ENCODE results near the gene ACTL6B. TPM values are rescaled to one million over a fixed set of nuclear protein-coding genes. Genes with fewer than 3 reads are reported as not detected.

ACTL6B gene
- polyA plus RNA-seq, 1 donor from 2014 or later, result 339 TPM

GRCh38 chr7:100691676-100692577, 35.7 kb upstream of the ACTL6B start:
- no peaks in the 10 kb centered on the region for H3K9me2 ChIP-seq (ENCODE audit: insufficient read depth, low read length)
- no peaks in the 10 kb centered on the region for H3K9me3 ChIP-seq (ENCODE audit: low read length)
- TF ChIP-seq CTCF (IDR thresholded peaks at IDR 0.05; ENCODE audit: poor library complexity, severe bottlenecking) (peak; percentile 85), EZH2 (IDR thresholded peaks at IDR 0.05; ENCODE audit: borderline replicate concordance, insufficient read depth, low read length, poor library complexity, severe bottlenecking) (no peak), RAD21 (conservative IDR thresholded peaks at IDR 0.05) (peak; percentile 72), MXI1 (conservative IDR thresholded peaks at IDR 0.05; ENCODE audit: poor library complexity, severe bottlenecking) (peak; percentile 46), EP300 (conservative IDR thresholded peaks at IDR 0.05; ENCODE audit: poor library complexity, severe bottlenecking) (no peak), SMC3 (conservative IDR thresholded peaks at IDR 0.05; ENCODE audit: poor library complexity) (peak; percentile 83)
- H3K4me3 ChIP-seq (ENCODE audit: low read length), result peak overlapping the region; percentile 95
- no peaks in the 10 kb centered on the region for H3F3A ChIP-seq (ENCODE audit: insufficient read depth, low read length, poor library complexity, severe bottlenecking)
- H4K20me1 ChIP-seq (ENCODE audit: insufficient read depth), result peaks cover 20% of the 10 kb centered on the region
- no peaks in the 10 kb centered on the region for H3K36me3 ChIP-seq (ENCODE audit: insufficient read depth, low read length)
- H3K79me2 ChIP-seq (replicated peaks; ENCODE audit: insufficient read depth, low read length), result peaks cover 50% of the 10 kb centered on the region
- peak overlapping the region; percentile 83 for H3K9ac ChIP-seq (ENCODE audit: low read length)
- H3K27me3 ChIP-seq (ENCODE audit: insufficient read depth, low read depth, low read length), result no peaks in the 10 kb centered on the region
- H3K27ac ChIP-seq (ENCODE audit: low read length), result no peak overlapping the region
- no peak overlapping the region for H2AFZ ChIP-seq (ENCODE audit: low read depth, low read length)
- H3K4me2 ChIP-seq (ENCODE audit: low read length), result peak overlapping the region; percentile 96

GRCh38 chr7:100689230-100690135, 33.2 kb upstream of the ACTL6B start:
- Histone ChIP-seq H3K9me3 (ENCODE audit: low read length) (no peaks in the 10 kb centered on the region), H3K9ac (ENCODE audit: low read length) (no peak overlapping the region), H3K27me3 (ENCODE audit: insufficient read depth, low read depth, low read length) (no peaks in the 10 kb centered on the region), H3F3A (ENCODE audit: insufficient read depth, low read length, poor library complexity, severe bottlenecking) (no peaks in the 10 kb centered on the region), H3K9me2 (ENCODE audit: insufficient read depth, low read length) (no peaks in the 10 kb centered on the region), H3K79me2 (replicated peaks; ENCODE audit: insufficient read depth, low read length) (peaks cover 50% of the 10 kb centered on the region), H3K4me2 (ENCODE audit: low read length) (no peak overlapping the region), H3K27ac (ENCODE audit: low read length) (no peak overlapping the region), H3K4me3 (ENCODE audit: low read length) (no peak overlapping the region), H4K20me1 (ENCODE audit: insufficient read depth) (peaks cover 20% of the 10 kb centered on the region), H3K36me3 (ENCODE audit: insufficient read depth, low read length) (no peaks in the 10 kb centered on the region), H2AFZ (ENCODE audit: low read depth, low read length) (no peak overlapping the region)
- TF ChIP-seq MXI1 (conservative IDR thresholded peaks at IDR 0.05; ENCODE audit: poor library complexity, severe bottlenecking) (no peak), TAF1 (IDR thresholded peaks at IDR 0.05; ENCODE audit: low read depth) (no peak), SMC3 (conservative IDR thresholded peaks at IDR 0.05; ENCODE audit: poor library complexity) (no peak), EP300 (conservative IDR thresholded peaks at IDR 0.05; ENCODE audit: poor library complexity, severe bottlenecking) (no peak), CTCF (IDR thresholded peaks at IDR 0.05; ENCODE audit: poor library complexity, severe bottlenecking) (no peak), EZH2 (IDR thresholded peaks at IDR 0.05; ENCODE audit: borderline replicate concordance, insufficient read depth, low read length, poor library complexity, severe bottlenecking) (no peak), RAD21 (conservative IDR thresholded peaks at IDR 0.05) (no peak)

Data from neural cell (in vitro differentiated cells).